ENCODE data around the gene OTOL1. TPM values are rescaled to one million over a fixed set of nuclear protein-coding genes. Genes with fewer than 3 reads are reported as not detected.

OTOL1 gene
- not detected in 2 replicates for total RNA-seq

GRCh38 chr3:161496508-161496907 is at the start of gene OTOL1:
Gene OTOL1 (plus strand): TSS chr3:161496808. CDS start chr3:161496808, 0 bp downstream.

Other genes with a start within 250 kb of the OTOL1 start
- not detected in 2 replicates for gene SPTSSB, start 125.3 kb upstream of the OTOL1 start, total RNA-seq

Measured in mammary microvascular endothelial cell (primary cell).